ENCODE measurements around the gene B3GNT2.

Gene B3GNT2

GRCh38 chr2:62176801-62177200, 19.1 kb upstream of the B3GNT2 start:
- TF ChIP-seq EGR1 (IDR thresholded peaks at IDR 0.05) (no peak), TCF12 (IDR thresholded peaks at IDR 0.05; ENCODE audit: low read depth) (no peak), REST (IDR thresholded peaks at IDR 0.05; ENCODE audit: low read depth) (no peak), FOXM1 (IDR thresholded peaks at IDR 0.05; ENCODE audit: borderline replicate concordance, low read depth) (no peak)

- TF ChIP-seq CREB1 (IDR thresholded peaks at IDR 0.05; ENCODE audit: low read depth) (no peak), TEAD4 (IDR thresholded peaks at IDR 0.05) (no peak), REST (IDR thresholded peaks at IDR 0.05; ENCODE audit: low read depth) (no peak), TAF1 (IDR thresholded peaks at IDR 0.05; ENCODE audit: low read depth) (no peak), FOXM1 (IDR thresholded peaks at IDR 0.05; ENCODE audit: borderline replicate concordance, low read depth) (no peak), MAX (IDR thresholded peaks at IDR 0.05) (no peak), CEBPB (IDR thresholded peaks at IDR 0.05) (no peak), YY1 (IDR thresholded peaks at IDR 0.05; ENCODE audit: low read depth) (no peak), NFIC (IDR thresholded peaks at IDR 0.05) (no peak), USF1 (IDR thresholded peaks at IDR 0.05) (no peak), EGR1 (IDR thresholded peaks at IDR 0.05) (no peak), EP300 (IDR thresholded peaks at IDR 0.05; ENCODE audit: borderline replicate concordance) (no peak), ZBTB7A (IDR thresholded peaks at IDR 0.05; ENCODE audit: low read depth) (no peak), TCF12 (IDR thresholded peaks at IDR 0.05; ENCODE audit: low read depth) (no peak), RAD21 (IDR thresholded peaks at IDR 0.05; ENCODE audit: low read depth) (no peak)
Measured at GRCh38 chr2:62177392-62178049, 18.4 kb upstream of the B3GNT2 start.

GRCh38 chr2:62178741-62179271, 17.1 kb upstream of the B3GNT2 start:
- TF ChIP-seq EGR1 (IDR thresholded peaks at IDR 0.05) (no peak), USF1 (IDR thresholded peaks at IDR 0.05) (no peak), YY1 (IDR thresholded peaks at IDR 0.05; ENCODE audit: low read depth) (no peak), EP300 (IDR thresholded peaks at IDR 0.05; ENCODE audit: borderline replicate concordance) (no peak), FOXM1 (IDR thresholded peaks at IDR 0.05; ENCODE audit: borderline replicate concordance, low read depth) (no peak), TCF12 (IDR thresholded peaks at IDR 0.05; ENCODE audit: low read depth) (no peak), MAX (IDR thresholded peaks at IDR 0.05) (no peak), RAD21 (IDR thresholded peaks at IDR 0.05; ENCODE audit: low read depth) (no peak), CEBPB (IDR thresholded peaks at IDR 0.05) (no peak)

- no peak for TF ChIP-seq CREB1 (IDR thresholded peaks at IDR 0.05; ENCODE audit: low read depth)
- TF ChIP-seq ZBTB7A (IDR thresholded peaks at IDR 0.05; ENCODE audit: low read depth): no peak
- no peak for TF ChIP-seq FOXM1 (IDR thresholded peaks at IDR 0.05; ENCODE audit: borderline replicate concordance, low read depth)
- TF ChIP-seq TEAD4 (IDR thresholded peaks at IDR 0.05): no peak
- TF ChIP-seq YY1 (IDR thresholded peaks at IDR 0.05; ENCODE audit: low read depth): no peak
- TF ChIP-seq MAX (IDR thresholded peaks at IDR 0.05): no peak
- TF ChIP-seq EP300 (IDR thresholded peaks at IDR 0.05; ENCODE audit: borderline replicate concordance): no peak
- TF ChIP-seq REST (IDR thresholded peaks at IDR 0.05; ENCODE audit: low read depth): no peak
- TF ChIP-seq NFIC (IDR thresholded peaks at IDR 0.05): no peak
- TF ChIP-seq TCF12 (IDR thresholded peaks at IDR 0.05; ENCODE audit: low read depth): no peak
- TF ChIP-seq CEBPB (IDR thresholded peaks at IDR 0.05): no peak
- no peak for TF ChIP-seq TAF1 (IDR thresholded peaks at IDR 0.05; ENCODE audit: low read depth)
- TF ChIP-seq RAD21 (IDR thresholded peaks at IDR 0.05; ENCODE audit: low read depth): no peak
- TF ChIP-seq EGR1 (IDR thresholded peaks at IDR 0.05): no peak
- no peak for TF ChIP-seq USF1 (IDR thresholded peaks at IDR 0.05)
Measured at GRCh38 chr2:62180975-62181374, 14.9 kb upstream of the B3GNT2 start.

All from Ishikawa (cell line).